ENCODE measurements around the gene GARS1.
A peak's percentile ranks its signal among the peaks of the same experiment; 100 is the strongest.

The GARS1 gene

DNA sequence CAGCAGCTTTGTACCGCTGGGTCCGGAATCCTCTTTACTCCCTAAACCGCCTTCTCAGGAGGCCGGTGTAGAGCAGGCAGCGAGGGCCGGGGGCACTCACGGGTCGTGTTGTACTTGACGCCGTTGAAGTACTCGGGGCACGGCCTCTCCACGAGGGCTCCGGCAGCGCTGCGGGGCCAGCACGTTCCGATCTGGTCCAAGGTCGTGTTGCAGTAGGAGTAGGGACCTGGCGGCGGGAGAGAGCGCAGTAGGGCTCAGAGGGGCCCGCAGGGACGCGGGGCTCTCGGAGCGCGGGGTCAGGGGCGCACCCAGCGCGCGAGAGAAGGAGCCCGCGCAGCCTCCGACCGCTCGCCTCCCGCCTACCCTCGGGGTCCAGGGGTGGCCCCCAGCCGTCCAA lies 87.1 kb downstream of the GARS1 start:
- DNase-seq (ENCODE audit: low spot score): no peak

DNA sequence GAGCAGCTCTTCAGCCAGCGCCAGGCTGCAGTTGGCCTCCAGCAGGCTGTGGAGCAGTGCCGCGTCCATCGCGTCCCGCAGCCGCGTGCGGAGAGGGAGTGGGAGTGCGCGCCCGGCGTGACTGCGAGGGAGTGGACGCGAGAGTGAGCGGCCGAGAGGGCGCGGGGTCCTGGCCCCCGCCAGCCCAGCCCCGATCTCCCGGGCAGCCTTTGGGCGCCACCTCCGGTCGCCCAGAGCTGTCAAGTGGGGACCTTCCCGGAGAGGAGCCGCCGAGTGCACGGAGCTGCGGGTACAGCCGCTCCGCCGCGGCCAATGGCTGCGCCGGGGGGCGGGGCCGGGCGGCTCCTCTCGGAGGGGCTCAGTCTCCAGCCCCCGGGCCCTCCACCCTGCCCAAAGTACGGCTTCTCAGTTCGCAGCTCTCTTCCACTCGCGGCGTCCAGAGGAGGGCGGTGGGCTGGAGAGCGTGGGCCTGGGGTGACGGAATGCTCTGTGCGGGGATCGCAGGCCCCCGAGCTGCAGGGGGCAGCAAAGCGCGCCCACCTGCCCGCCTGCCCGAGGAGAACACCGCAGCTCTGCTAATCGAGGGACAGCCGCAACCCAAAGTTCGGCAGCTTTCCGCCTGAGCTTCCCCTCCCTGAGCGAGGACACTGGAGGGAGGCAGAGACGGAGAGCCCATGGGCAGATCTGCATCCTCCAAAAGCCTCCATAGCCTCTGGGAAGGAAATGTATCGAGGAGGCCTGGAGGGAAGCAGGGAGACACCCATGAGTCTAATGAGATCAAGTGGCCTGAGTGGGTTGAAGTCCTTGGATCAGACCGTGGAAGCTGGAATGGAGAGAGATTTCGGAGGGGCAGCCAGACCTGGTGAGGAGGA lies 87.8 kb downstream of the GARS1 start, which contains the start of gene CRHR2:
TSS of gene CRHR2 (minus strand) at position 245 of the 872 bp plus-strand sequence. CDS start at position 69, 176 bp downstream.
- DNase-seq (ENCODE audit: low spot score): peak; percentile 38

DNA sequence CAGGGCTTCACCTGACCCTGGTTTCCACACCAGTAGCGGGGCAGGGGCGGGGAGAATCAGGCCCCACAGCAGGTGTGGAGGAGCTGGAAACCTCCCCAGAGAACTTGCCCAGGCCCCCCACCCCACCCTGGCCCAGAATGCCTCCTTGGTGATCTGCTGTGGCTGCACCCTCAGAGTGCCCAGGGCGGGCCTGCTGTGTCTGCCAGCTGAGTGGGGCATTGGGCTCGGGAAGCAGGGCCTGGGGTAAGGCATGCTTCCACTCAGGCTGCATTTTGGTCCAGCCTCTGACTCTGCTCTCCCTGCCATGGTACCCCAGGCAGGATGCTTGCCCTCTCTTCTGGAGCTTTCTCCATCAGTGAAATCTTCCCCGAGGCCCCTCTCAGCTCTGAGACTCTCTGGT lies 88.6 kb downstream of the GARS1 start:
- DNase-seq (ENCODE audit: low spot score): no peak
